ENCODE results near the gene SPAG4. TPM values are rescaled to one million over a fixed set of nuclear protein-coding genes. Genes with fewer than 3 reads are reported as not detected.

Gene SPAG4
- total RNA-seq, 1 experiment from 2014 or later = 14.1 TPM

DNA sequence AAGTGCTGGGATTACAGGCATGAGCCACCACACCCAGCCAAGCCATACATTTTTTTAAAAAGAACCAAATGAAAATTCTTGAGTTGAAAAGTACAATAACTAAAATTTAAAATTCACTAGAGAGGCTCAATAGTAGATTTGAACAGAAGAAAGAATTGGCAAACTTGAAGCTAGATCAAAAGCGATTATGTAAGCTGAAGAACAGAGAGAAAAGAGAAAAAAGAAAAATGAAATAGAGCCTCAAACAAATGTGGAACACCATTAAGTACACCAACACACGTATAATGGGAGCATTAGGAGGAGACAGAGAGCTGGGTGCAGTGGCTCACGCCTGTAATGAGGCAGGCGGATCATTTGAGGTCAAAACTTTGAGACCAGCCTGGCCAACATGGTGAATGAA lies 42.8 kb upstream of the SPAG4 start:
- no peak for DNase-seq
- CTCF ChIA-PET = no interaction called here
- TF ChIP-seq CTCF (conservative IDR thresholded peaks at IDR 0.05) = no peak
- TF ChIP-seq EZH2 (IDR thresholded peaks at IDR 0.05; ENCODE audit: low read depth) = no peak
- BruUV-seq (replicated peaks) = no TSS peak
- no peaks in the 10 kb centered on the region for H4K20me1 ChIP-seq (ENCODE audit: insufficient read depth)
- H3K36me3 ChIP-seq (ENCODE audit: low read depth) = peaks cover 27% of the 10 kb centered on the region
- H3K79me2 ChIP-seq (ENCODE audit: low read depth) = no peaks in the 10 kb centered on the region
- H3K9me2 ChIP-seq (ENCODE audit: insufficient read depth) = no peaks in the 10 kb centered on the region
- H3K9me3 ChIP-seq (ENCODE audit: insufficient read depth, low read depth) = no peaks in the 10 kb centered on the region
- no peak overlapping the region for H3K4me2 ChIP-seq
- POLR2A ChIA-PET (ENCODE audit: unreplicated experiment) = no interaction called here
- peaks cover 33% of the 10 kb centered on the region for H3F3A ChIP-seq (ENCODE audit: insufficient read depth, low read depth)
- no peak overlapping the region for H2AFZ ChIP-seq
- intact Hi-C loops (cut with micrococcal nuclease; ENCODE audit: unreplicated experiment) = no loop called here
- H3K27me3 ChIP-seq (ENCODE audit: insufficient read depth, low read depth) = no peaks in the 10 kb centered on the region
- peaks cover 34% of the 10 kb centered on the region for H3K4me1 ChIP-seq (replicated peaks; ENCODE audit: insufficient read depth)
- H3K4me3 ChIP-seq = no peak overlapping the region
- H3K27ac ChIP-seq = no peak overlapping the region

- CTCF ChIA-PET = interaction anchor here (1.5 kb wide), 1 partner anchor 43 kb away, joined by 3 read pairs; no protein-coding TSS in a partner anchor
These were observed 39.7 kb upstream of the SPAG4 start for GRCh38 chr20:35575958-35576357.

GRCh38 chr20:35576816-35577215 lies 38.8 kb upstream of the SPAG4 start:
- H3K9me2 ChIP-seq (ENCODE audit: insufficient read depth) = no peaks in the 10 kb centered on the region
- no peak overlapping the region for H2AFZ ChIP-seq
- DNase-seq = no peak
- no peaks in the 10 kb centered on the region for H3K27me3 ChIP-seq (ENCODE audit: insufficient read depth, low read depth)
- no peaks in the 10 kb centered on the region for H3K79me2 ChIP-seq (ENCODE audit: low read depth)
- H3F3A ChIP-seq (ENCODE audit: insufficient read depth, low read depth) = peaks cover 41% of the 10 kb centered on the region
- no peaks in the 10 kb centered on the region for H3K9me3 ChIP-seq (ENCODE audit: insufficient read depth, low read depth)
- intact Hi-C loops (cut with micrococcal nuclease; ENCODE audit: unreplicated experiment) = loop anchor here (1.0 to 2.0 kb wide), 2 partner anchors 30 to 39 kb away; no protein-coding TSS in a partner anchor
- peaks cover 27% of the 10 kb centered on the region for H3K36me3 ChIP-seq (ENCODE audit: low read depth)
- ChIA-PET POLR2A (ENCODE audit: unreplicated experiment) (no interaction called here), CTCF (interaction anchor here (1.5 kb wide), 1 partner anchor 42 kb away, joined by 3 read pairs; no protein-coding TSS in a partner anchor)
- H3K4me1 ChIP-seq (replicated peaks; ENCODE audit: insufficient read depth) = peaks cover 44% of the 10 kb centered on the region
- peak overlapping the region; percentile 78 for H3K4me2 ChIP-seq
- no peak for TF ChIP-seq EZH2 (IDR thresholded peaks at IDR 0.05; ENCODE audit: low read depth)
- BruUV-seq (replicated peaks) = no TSS peak
- H4K20me1 ChIP-seq (ENCODE audit: insufficient read depth) = no peaks in the 10 kb centered on the region
- H3K4me3 ChIP-seq = 0 out of 2 replicates have a peak overlapping the region, but pooled peaks have one; percentile 32
- H3K27ac ChIP-seq = peak overlapping the region; percentile 91

More at GRCh38 chr20:35575958-35576357, 39.7 kb upstream of the SPAG4 start:
- Histone ChIP-seq H3K27ac (peak overlapping the region; percentile 91), H3K9me2 (ENCODE audit: insufficient read depth) (no peaks in the 10 kb centered on the region), H2AFZ (peak overlapping the region; percentile 54; the same call in 1 of the 2 replicates), H3K79me2 (ENCODE audit: low read depth) (no peaks in the 10 kb centered on the region), H3K4me1 (replicated peaks; ENCODE audit: insufficient read depth) (peaks cover 44% of the 10 kb centered on the region), H3F3A (ENCODE audit: insufficient read depth, low read depth) (peaks cover 41% of the 10 kb centered on the region), H3K9me3 (ENCODE audit: insufficient read depth, low read depth) (no peaks in the 10 kb centered on the region), H3K4me3 (peak overlapping the region; percentile 32; the same call in 1 of the 2 replicates), H3K36me3 (ENCODE audit: low read depth) (peaks cover 31% of the 10 kb centered on the region), H3K4me2 (peak overlapping the region; percentile 78), H3K27me3 (ENCODE audit: insufficient read depth, low read depth) (no peaks in the 10 kb centered on the region), H4K20me1 (ENCODE audit: insufficient read depth) (no peaks in the 10 kb centered on the region)
- DNase-seq = peak; percentile 88 to 95
- POLR2A ChIA-PET (ENCODE audit: unreplicated experiment) = interaction anchor here (0.6 to 1.1 kb wide), 3 partner anchors 13 to 43 kb away, joined by 3 to 12 read pairs (median 4); no protein-coding TSS in a partner anchor
- TF ChIP-seq CTCF (conservative IDR thresholded peaks at IDR 0.05) = no peak
- TF ChIP-seq EZH2 (IDR thresholded peaks at IDR 0.05; ENCODE audit: low read depth) = no peak
- intact Hi-C loops (cut with micrococcal nuclease; ENCODE audit: unreplicated experiment) = loop anchor here (1.0 to 2.0 kb wide), 2 partner anchors 31 to 40 kb away; no protein-coding TSS in a partner anchor
- BruUV-seq (replicated peaks) = no TSS peak

Measured in PC-9 (cell line).